Peyer's patch (tissue), 4 donors: Measurements from ENCODE around the gene SLC44A5.

ENCODE experiments used
- CTCF ChIP-seq, 6 experiments: fragments of 450-650 bp in 4 of 6; fragments of 200-600 bp in 2 of 6; sonication (generic) in 1 of 6; IDR thresholded peaks; one replicate each; pipeline ENCODE4 v1.5.1; 2017 to 2019; ENCODE audit warnings: antibody characterized with exemption in 6 of 6, mild to moderate bottlenecking in 3 of 6, moderate library complexity in 1 of 6
- POLR2A ChIP-seq, 2 donors: fragments of 450-650 bp; IDR thresholded peaks; one replicate each; pipeline ENCODE4 v1.5.1; 2017; ENCODE audit warnings: antibody characterized with exemption in 2 of 2, mild to moderate bottlenecking in 2 of 2, moderate library complexity in 2 of 2

GRCh38 chr1:75613916-75614315 is 3.0 kb upstream of the SLC44A5 start:
- TF ChIP-seq CTCF (IDR thresholded peaks at IDR 0.05) = no peak
- TF ChIP-seq POLR2A (IDR thresholded peaks at IDR 0.05) = no peak
